ENCODE data around the gene PIEZO2. TPM values are rescaled to one million over a fixed set of nuclear protein-coding genes. Genes with fewer than 3 reads are reported as not detected.
"Not testable (repeated sequence)": the region's sequence is repeated elsewhere in the genome, so short reads cannot be mapped to it uniquely, and the experiment has no call there.

The PIEZO2 gene
- total RNA-seq, 1 donor from 2014 or later: 4.2 TPM

DNA sequence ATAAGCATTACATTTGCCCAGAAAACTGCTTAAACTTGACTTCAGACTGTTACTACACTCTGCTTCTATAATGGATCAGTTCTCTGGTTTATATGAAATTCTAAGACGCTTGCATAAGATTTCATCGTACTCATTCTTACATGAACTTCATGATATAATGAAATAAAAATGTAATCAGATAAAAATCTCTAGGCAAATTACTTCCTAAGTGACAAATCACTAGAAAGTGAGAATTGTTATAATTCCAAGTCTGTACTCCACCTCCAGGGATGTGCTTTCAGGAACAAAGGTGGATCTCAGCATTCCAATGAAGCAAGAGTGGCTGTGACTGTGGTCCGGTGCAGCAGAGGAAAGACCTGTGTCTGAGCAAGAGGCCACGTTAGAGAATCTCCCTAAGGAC, 226.2 kb downstream of the PIEZO2 start:
- H3K4me1 Mint-ChIP-seq: peaks cover 23% of the 10 kb centered on the region
- no peak overlapping the region for H2AFZ ChIP-seq (replicated peaks)
- no peak overlapping the region for H3K27ac ChIP-seq
- H3K9me3 ChIP-seq (ENCODE audit: low read depth): no peaks in the 10 kb centered on the region
- no peaks in the 10 kb centered on the region for H3F3A ChIP-seq (ENCODE audit: low read depth)
- H4K20me1 ChIP-seq (ENCODE audit: low read depth): no peaks in the 10 kb centered on the region
- no peak overlapping the region for H3K4me3 Mint-ChIP-seq
- H3K27ac Mint-ChIP-seq: no peak overlapping the region
- H3K27me3 Mint-ChIP-seq (ENCODE audit: insufficient read depth, low read depth): no peaks in the 10 kb centered on the region
- no peaks in the 10 kb centered on the region for H3K36me3 ChIP-seq
- H3K27me3 ChIP-seq: no peaks in the 10 kb centered on the region
- H3K36me3 Mint-ChIP-seq: no peaks in the 10 kb centered on the region
- no peaks in the 10 kb centered on the region for H3K79me2 ChIP-seq (ENCODE audit: low read depth)
- DNase-seq (ENCODE audit: low spot score): no peak
- H3K9ac ChIP-seq: no peak overlapping the region
- TF ChIP-seq EZH2 (IDR thresholded peaks at IDR 0.05) (no peak), EZH2phosphoT487 (IDR thresholded peaks at IDR 0.05) (no peak)
- TF ChIP-seq, protein P1, sequence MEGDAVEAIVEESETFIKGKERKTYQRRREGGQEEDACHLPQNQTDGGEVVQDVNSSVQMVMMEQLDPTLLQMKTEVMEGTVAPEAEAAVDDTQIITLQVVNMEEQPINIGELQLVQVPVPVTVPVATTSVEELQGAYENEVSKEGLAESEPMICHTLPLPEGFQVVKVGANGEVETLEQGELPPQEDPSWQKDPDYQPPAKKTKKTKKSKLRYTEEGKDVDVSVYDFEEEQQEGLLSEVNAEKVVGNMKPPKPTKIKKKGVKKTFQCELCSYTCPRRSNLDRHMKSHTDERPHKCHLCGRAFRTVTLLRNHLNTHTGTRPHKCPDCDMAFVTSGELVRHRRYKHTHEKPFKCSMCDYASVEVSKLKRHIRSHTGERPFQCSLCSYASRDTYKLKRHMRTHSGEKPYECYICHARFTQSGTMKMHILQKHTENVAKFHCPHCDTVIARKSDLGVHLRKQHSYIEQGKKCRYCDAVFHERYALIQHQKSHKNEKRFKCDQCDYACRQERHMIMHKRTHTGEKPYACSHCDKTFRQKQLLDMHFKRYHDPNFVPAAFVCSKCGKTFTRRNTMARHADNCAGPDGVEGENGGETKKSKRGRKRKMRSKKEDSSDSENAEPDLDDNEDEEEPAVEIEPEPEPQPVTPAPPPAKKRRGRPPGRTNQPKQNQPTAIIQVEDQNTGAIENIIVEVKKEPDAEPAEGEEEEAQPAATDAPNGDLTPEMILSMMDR (IDR thresholded peaks at IDR 0.05): no peak
- no peaks in the 10 kb centered on the region for H3K9me3 Mint-ChIP-seq
- H3K4me3 ChIP-seq: no peak overlapping the region
- no peak overlapping the region for H3K4me2 ChIP-seq
- peaks cover 3% of the 10 kb centered on the region for H3K4me1 ChIP-seq

- not testable (repeated sequence) for H3K36me3 ChIP-seq; H3K79me2 ChIP-seq (ENCODE audit: low read depth); H3K27ac ChIP-seq; H3K4me3 Mint-ChIP-seq; H3K9me3 ChIP-seq (ENCODE audit: low read depth); H4K20me1 ChIP-seq (ENCODE audit: low read depth); DNase-seq (ENCODE audit: low spot score); H3K4me2 ChIP-seq; H2AFZ ChIP-seq (replicated peaks); H3K27ac Mint-ChIP-seq; H3K9ac ChIP-seq; H3K27me3 ChIP-seq; H3K4me1 ChIP-seq; H3K27me3 Mint-ChIP-seq (ENCODE audit: insufficient read depth, low read depth); H3K4me3 ChIP-seq; H3K9me3 Mint-ChIP-seq; H3F3A ChIP-seq (ENCODE audit: low read depth); H3K36me3 Mint-ChIP-seq
- peaks cover 23% of the 10 kb centered on the region for H3K4me1 Mint-ChIP-seq
These were observed 226.7 kb downstream of the PIEZO2 start for GRCh38 chr18:10922712-10923111.

DNA sequence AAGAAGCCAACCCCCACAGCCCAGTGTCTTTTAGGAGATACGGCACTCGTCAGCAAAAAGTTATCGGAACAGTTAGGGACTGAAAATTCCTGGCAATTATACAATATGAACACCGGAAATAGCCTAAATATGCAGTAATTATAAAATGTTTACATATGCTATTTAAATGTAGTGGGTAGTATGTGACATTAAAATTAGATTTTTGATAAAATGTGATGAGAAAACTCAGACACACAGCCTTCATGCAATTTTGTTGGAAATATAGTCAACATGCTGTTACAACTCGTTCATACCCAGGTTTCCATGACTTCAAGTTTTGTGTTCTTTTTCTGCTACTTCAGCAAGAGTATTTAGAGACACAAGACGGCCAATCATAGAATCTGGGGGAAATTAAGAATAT, 229.1 kb downstream of the PIEZO2 start:
- peaks cover 11% of the 10 kb centered on the region for H3K4me1 Mint-ChIP-seq
- H3K9me3 ChIP-seq (ENCODE audit: low read depth); H3K36me3 Mint-ChIP-seq; H3K27ac ChIP-seq; H3K27me3 ChIP-seq; H3K79me2 ChIP-seq (ENCODE audit: low read depth); H3K4me1 ChIP-seq; H3K4me3 Mint-ChIP-seq; H3K27ac Mint-ChIP-seq; H3K4me2 ChIP-seq; H3K9me3 Mint-ChIP-seq; H3K36me3 ChIP-seq; DNase-seq (ENCODE audit: low spot score); H3K27me3 Mint-ChIP-seq (ENCODE audit: insufficient read depth, low read depth); H4K20me1 ChIP-seq (ENCODE audit: low read depth); H2AFZ ChIP-seq (replicated peaks); H3F3A ChIP-seq (ENCODE audit: low read depth); H3K9ac ChIP-seq; H3K4me3 ChIP-seq: not testable (repeated sequence)

GRCh38 chr18:10919851-10920250, 229.5 kb downstream of the PIEZO2 start:
- DNase-seq (ENCODE audit: low spot score): no peak
- no peak overlapping the region for H3K27ac Mint-ChIP-seq

More at GRCh38 chr18:10919851-10920250, 229.5 kb downstream of the PIEZO2 start:
- H3K4me1 Mint-ChIP-seq: peaks cover 11% of the 10 kb centered on the region
- no peak overlapping the region for H3K4me3 ChIP-seq
- H3K27me3 ChIP-seq: no peaks in the 10 kb centered on the region
- H3K4me1 ChIP-seq: no peaks in the 10 kb centered on the region
- no peaks in the 10 kb centered on the region for H4K20me1 ChIP-seq (ENCODE audit: low read depth)
- H3K36me3 Mint-ChIP-seq: no peaks in the 10 kb centered on the region
- no peak overlapping the region for H2AFZ ChIP-seq (replicated peaks)
- no peak overlapping the region for H3K4me3 Mint-ChIP-seq
- no peaks in the 10 kb centered on the region for H3K36me3 ChIP-seq
- H3K79me2 ChIP-seq (ENCODE audit: low read depth): no peaks in the 10 kb centered on the region
- H3K27ac ChIP-seq: no peak overlapping the region
- no peak overlapping the region for H3K9ac ChIP-seq
- H3K4me2 ChIP-seq: no peak overlapping the region
- no peaks in the 10 kb centered on the region for H3K27me3 Mint-ChIP-seq (ENCODE audit: insufficient read depth, low read depth)
- H3K9me3 Mint-ChIP-seq: no peaks in the 10 kb centered on the region
- no peaks in the 10 kb centered on the region for H3K9me3 ChIP-seq (ENCODE audit: low read depth)
- H3F3A ChIP-seq (ENCODE audit: low read depth): no peaks in the 10 kb centered on the region
- TF ChIP-seq EZH2 (IDR thresholded peaks at IDR 0.05) (no peak), EZH2phosphoT487 (IDR thresholded peaks at IDR 0.05) (no peak)
- TF ChIP-seq, protein P1 (IDR thresholded peaks at IDR 0.05): no peak
